ENCODE data around the gene SIPA1L2. TPM values are rescaled to one million over a fixed set of nuclear protein-coding genes. Genes with fewer than 3 reads are reported as not detected.

The SIPA1L2 gene
- total RNA-seq, 1 donor from 2014 or later, result 14.9 TPM

DNA sequence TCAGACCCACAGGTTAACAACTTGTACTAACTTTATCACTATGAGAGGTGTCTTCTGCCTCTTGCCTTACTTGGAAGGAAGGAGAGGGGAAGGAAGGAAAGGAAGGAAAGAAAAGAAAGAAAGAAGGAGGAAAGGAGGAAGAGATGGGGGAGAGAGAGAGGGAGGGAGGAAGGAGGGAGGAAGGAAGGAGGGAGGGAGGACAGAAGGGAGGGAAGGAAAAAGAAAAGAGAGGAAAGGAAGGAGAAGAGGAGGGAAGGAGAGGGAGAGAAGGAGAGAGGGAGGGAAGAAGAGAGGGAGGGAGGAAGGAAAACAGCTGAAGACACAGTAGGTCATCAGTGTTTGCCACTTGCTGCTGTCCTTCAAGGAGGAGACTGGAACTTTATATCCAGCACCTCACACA, 5.3 kb upstream of the SIPA1L2 start:
- Histone ChIP-seq H3K4me1 (ENCODE audit: insufficient read depth, low read length) (peaks cover 6% of the 10 kb centered on the region), H2AFZ (ENCODE audit: low read depth, low read length) (no peak overlapping the region), H3K27me3 (ENCODE audit: insufficient read depth, low read length) (peaks cover 2% of the 10 kb centered on the region), H4K20me1 (ENCODE audit: insufficient read depth, low read length) (no peaks in the 10 kb centered on the region), H3K9me3 (ENCODE audit: insufficient read depth, low read depth, low read length) (no peaks in the 10 kb centered on the region), H3K79me2 (ENCODE audit: insufficient read depth, low read length) (no peaks in the 10 kb centered on the region), H3K4me3 (ENCODE audit: insufficient read depth, low read depth, low read length) (no peak overlapping the region), H3K4me2 (ENCODE audit: low read length) (no peak overlapping the region), H3K36me3 (ENCODE audit: insufficient read depth, low read length) (no peaks in the 10 kb centered on the region), H3K27ac (ENCODE audit: low read depth, low read length) (no peak overlapping the region), H3K9ac (ENCODE audit: low read length) (no peak overlapping the region)
- Mint-ChIP-seq H3K4me1 (ENCODE audit: low read depth, unreplicated experiment) (peaks cover 3% of the 10 kb centered on the region), H3K9me3 (ENCODE audit: unreplicated experiment) (no peaks in the 10 kb centered on the region), H3K36me3 (ENCODE audit: low read depth, unreplicated experiment) (no peaks in the 10 kb centered on the region), H3K27me3 (ENCODE audit: low read depth, unreplicated experiment) (peaks cover 6% of the 10 kb centered on the region), H3K27ac (ENCODE audit: unreplicated experiment) (no peak overlapping the region), H3K4me3 (ENCODE audit: unreplicated experiment) (no peak overlapping the region)
- TF ChIP-seq, protein P1, sequence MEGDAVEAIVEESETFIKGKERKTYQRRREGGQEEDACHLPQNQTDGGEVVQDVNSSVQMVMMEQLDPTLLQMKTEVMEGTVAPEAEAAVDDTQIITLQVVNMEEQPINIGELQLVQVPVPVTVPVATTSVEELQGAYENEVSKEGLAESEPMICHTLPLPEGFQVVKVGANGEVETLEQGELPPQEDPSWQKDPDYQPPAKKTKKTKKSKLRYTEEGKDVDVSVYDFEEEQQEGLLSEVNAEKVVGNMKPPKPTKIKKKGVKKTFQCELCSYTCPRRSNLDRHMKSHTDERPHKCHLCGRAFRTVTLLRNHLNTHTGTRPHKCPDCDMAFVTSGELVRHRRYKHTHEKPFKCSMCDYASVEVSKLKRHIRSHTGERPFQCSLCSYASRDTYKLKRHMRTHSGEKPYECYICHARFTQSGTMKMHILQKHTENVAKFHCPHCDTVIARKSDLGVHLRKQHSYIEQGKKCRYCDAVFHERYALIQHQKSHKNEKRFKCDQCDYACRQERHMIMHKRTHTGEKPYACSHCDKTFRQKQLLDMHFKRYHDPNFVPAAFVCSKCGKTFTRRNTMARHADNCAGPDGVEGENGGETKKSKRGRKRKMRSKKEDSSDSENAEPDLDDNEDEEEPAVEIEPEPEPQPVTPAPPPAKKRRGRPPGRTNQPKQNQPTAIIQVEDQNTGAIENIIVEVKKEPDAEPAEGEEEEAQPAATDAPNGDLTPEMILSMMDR (IDR thresholded peaks at IDR 0.05; ENCODE audit: insufficient read depth, low read depth, low read length), result no peak
- no peak for TF ChIP-seq EZH2 (IDR thresholded peaks at IDR 0.05; ENCODE audit: insufficient read depth, low read length)
- DNase-seq (ENCODE audit: low read depth) (no peak), FAIRE-seq (no peak)

DNA sequence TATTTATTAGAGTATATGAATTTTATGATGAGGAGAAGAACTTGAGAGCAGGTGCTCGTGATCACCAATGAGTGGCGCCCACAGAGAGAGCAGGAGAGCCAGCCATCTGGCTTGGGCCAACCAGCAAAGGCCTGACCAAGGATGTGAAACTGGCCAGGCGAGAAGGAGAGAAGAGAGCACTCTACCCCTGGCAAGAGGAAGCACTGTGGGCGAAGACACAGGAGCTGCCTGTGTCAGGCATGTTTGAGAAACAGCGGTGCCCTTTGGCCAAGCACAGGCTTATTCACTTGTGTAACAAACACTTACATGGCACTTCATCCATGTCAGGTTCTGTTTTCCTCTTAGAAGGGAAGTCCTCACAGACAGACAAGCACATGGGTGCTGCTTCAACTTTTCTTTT, 4.2 kb upstream of the SIPA1L2 start:
- Mint-ChIP-seq H3K27ac (ENCODE audit: unreplicated experiment) (no peak overlapping the region), H3K9me3 (ENCODE audit: unreplicated experiment) (no peaks in the 10 kb centered on the region), H3K27me3 (ENCODE audit: low read depth, unreplicated experiment) (peaks cover 6% of the 10 kb centered on the region), H3K4me3 (ENCODE audit: unreplicated experiment) (no peak overlapping the region), H3K4me1 (ENCODE audit: low read depth, unreplicated experiment) (peaks cover 3% of the 10 kb centered on the region), H3K36me3 (ENCODE audit: low read depth, unreplicated experiment) (no peaks in the 10 kb centered on the region)
- H3K4me2 ChIP-seq (ENCODE audit: low read length), result no peak overlapping the region
- H3K36me3 ChIP-seq (ENCODE audit: insufficient read depth, low read length), result no peaks in the 10 kb centered on the region
- no peak overlapping the region for H3K27ac ChIP-seq (ENCODE audit: low read depth, low read length)
- no peak overlapping the region for H3K4me3 ChIP-seq (ENCODE audit: insufficient read depth, low read depth, low read length)
- no peak for DNase-seq (ENCODE audit: low read depth)
- H3K9ac ChIP-seq (ENCODE audit: low read length), result no peak overlapping the region
- no peak for FAIRE-seq
- H3K27me3 ChIP-seq (ENCODE audit: insufficient read depth, low read length), result peaks cover 2% of the 10 kb centered on the region
- no peaks in the 10 kb centered on the region for H4K20me1 ChIP-seq (ENCODE audit: insufficient read depth, low read length)
- H3K4me1 ChIP-seq (ENCODE audit: insufficient read depth, low read length), result peaks cover 6% of the 10 kb centered on the region
- no peak for TF ChIP-seq EZH2 (IDR thresholded peaks at IDR 0.05; ENCODE audit: insufficient read depth, low read length)
- no peaks in the 10 kb centered on the region for H3K79me2 ChIP-seq (ENCODE audit: insufficient read depth, low read length)
- no peaks in the 10 kb centered on the region for H3K9me3 ChIP-seq (ENCODE audit: insufficient read depth, low read depth, low read length)
- no peak overlapping the region for H2AFZ ChIP-seq (ENCODE audit: low read depth, low read length)

GRCh38 chr1:232630894-232631195, 912 bp upstream of the SIPA1L2 start:
- DNase-seq (ENCODE audit: low read depth), result no peak
- no peak for FAIRE-seq
- Histone ChIP-seq H3K9ac (ENCODE audit: low read length) (peak overlapping the region; percentile 72), H3K4me3 (ENCODE audit: insufficient read depth, low read depth, low read length) (peak overlapping the region; percentile 67), H3K4me2 (ENCODE audit: low read length) (peak overlapping the region; percentile 91), H3K9me3 (ENCODE audit: insufficient read depth, low read depth, low read length) (no peaks in the 10 kb centered on the region), H3K79me2 (ENCODE audit: insufficient read depth, low read length) (peaks cover 19% of the 10 kb centered on the region), H3K4me1 (ENCODE audit: insufficient read depth, low read length) (peaks cover 6% of the 10 kb centered on the region), H3K27ac (ENCODE audit: low read depth, low read length) (no peak overlapping the region), H3K27me3 (ENCODE audit: insufficient read depth, low read length) (peaks cover 2% of the 10 kb centered on the region), H2AFZ (ENCODE audit: low read depth, low read length) (peak overlapping the region; percentile 88), H3K36me3 (ENCODE audit: insufficient read depth, low read length) (no peaks in the 10 kb centered on the region), H4K20me1 (ENCODE audit: insufficient read depth, low read length) (peaks cover 9% of the 10 kb centered on the region)
- Mint-ChIP-seq H3K27me3 (ENCODE audit: low read depth, unreplicated experiment) (peaks cover 6% of the 10 kb centered on the region), H3K4me1 (ENCODE audit: low read depth, unreplicated experiment) (peaks cover 16% of the 10 kb centered on the region), H3K27ac (ENCODE audit: unreplicated experiment) (peak overlapping the region; percentile 78), H3K4me3 (ENCODE audit: unreplicated experiment) (peak overlapping the region; percentile 85), H3K9me3 (ENCODE audit: unreplicated experiment) (no peaks in the 10 kb centered on the region), H3K36me3 (ENCODE audit: low read depth, unreplicated experiment) (no peaks in the 10 kb centered on the region)
- TF ChIP-seq, protein P1 (IDR thresholded peaks at IDR 0.05; ENCODE audit: insufficient read depth, low read depth, low read length), result no peak
- TF ChIP-seq EZH2 (IDR thresholded peaks at IDR 0.05; ENCODE audit: insufficient read depth, low read length), result no peak
